AG10803 (cell line): Measurements from ENCODE around the gene SPATA16.

Source experiments
- DNase-seq: peaks from one replicate; pipeline ENCODE4 v3.0.0; 2010; ENCODE audit warnings: low read depth
- H3K4me3 ChIP-seq: 2 replicates; pipeline ENCODE4 v1.5.1; 2011; ENCODE audit warnings: mild to moderate bottlenecking, low read length, control low read depth
- TF ChIP-seq, protein P1 (sequence below): conservative IDR thresholded peaks from 2 replicates; pipeline ENCODE4 v1.5.1; 2011; ENCODE audit warnings: mild to moderate bottlenecking, low read length, control low read depth, inconsistent platforms

Gene SPATA16

DNA sequence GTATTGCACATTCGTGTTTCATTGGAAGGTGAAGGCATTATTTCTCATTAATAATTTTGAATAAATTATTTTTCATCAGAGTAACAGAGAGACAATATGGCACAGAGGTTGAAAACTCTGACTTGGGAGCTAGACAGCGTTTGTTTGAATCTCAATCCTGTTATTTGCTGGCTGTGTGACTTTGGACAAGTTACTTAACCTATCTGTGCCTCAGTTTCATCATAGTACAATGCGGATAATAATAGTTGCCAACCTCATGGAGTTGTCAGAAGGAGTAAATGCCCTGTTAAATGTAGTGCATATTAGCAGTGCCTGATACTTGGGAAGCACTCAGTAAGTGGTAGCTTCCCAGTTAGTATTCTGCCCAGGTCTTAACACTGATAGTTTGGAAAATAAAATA is 151.7 kb downstream of the SPATA16 start:
- no peak for DNase-seq
- TF ChIP-seq, protein P1, sequence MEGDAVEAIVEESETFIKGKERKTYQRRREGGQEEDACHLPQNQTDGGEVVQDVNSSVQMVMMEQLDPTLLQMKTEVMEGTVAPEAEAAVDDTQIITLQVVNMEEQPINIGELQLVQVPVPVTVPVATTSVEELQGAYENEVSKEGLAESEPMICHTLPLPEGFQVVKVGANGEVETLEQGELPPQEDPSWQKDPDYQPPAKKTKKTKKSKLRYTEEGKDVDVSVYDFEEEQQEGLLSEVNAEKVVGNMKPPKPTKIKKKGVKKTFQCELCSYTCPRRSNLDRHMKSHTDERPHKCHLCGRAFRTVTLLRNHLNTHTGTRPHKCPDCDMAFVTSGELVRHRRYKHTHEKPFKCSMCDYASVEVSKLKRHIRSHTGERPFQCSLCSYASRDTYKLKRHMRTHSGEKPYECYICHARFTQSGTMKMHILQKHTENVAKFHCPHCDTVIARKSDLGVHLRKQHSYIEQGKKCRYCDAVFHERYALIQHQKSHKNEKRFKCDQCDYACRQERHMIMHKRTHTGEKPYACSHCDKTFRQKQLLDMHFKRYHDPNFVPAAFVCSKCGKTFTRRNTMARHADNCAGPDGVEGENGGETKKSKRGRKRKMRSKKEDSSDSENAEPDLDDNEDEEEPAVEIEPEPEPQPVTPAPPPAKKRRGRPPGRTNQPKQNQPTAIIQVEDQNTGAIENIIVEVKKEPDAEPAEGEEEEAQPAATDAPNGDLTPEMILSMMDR, result no peak
- no peak overlapping the region for H3K4me3 ChIP-seq

DNA sequence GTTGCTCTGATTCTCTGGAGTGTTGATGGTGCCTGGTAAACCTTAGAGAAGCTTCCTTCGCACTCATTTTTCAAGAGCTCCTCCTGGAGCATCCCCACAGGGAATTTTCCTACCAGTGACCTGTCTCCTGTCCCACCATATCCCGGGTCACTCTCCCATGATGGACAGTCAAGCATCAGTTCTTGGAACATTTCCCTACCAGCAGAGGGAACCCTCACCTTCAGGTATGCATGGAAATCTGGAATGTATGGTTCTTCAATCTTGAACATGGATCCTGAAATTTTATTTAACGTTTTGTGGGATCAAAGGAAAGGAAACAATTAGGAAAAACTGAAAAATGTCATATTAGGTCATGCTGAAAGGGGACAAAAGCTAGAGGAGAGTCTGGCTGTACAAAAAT is 153.8 kb downstream of the SPATA16 start:
- no peak for DNase-seq
- TF ChIP-seq, protein P1, result no peak
- no peak overlapping the region for H3K4me3 ChIP-seq

DNA sequence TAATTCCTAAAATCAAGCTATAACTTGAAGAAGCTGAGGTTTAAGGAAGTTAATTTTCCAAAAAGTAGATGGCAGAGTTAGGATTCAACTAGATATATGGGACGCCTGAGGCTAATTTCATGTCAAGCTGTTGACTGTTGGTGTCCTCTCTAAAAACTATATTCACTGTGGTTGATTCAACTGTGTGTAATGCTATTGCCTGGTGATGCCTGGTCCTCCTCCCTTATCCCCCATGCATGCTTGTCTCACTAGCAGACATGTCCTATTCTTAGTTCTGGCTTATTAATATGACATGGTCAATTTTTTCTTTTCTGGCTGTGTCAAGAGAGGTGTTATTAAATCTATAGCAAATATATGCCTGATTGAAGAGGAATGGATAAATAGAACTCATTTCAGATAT is 156.1 kb downstream of the SPATA16 start:
- TF ChIP-seq, protein P1, result no peak
- no peak for DNase-seq
- no peak overlapping the region for H3K4me3 ChIP-seq

DNA sequence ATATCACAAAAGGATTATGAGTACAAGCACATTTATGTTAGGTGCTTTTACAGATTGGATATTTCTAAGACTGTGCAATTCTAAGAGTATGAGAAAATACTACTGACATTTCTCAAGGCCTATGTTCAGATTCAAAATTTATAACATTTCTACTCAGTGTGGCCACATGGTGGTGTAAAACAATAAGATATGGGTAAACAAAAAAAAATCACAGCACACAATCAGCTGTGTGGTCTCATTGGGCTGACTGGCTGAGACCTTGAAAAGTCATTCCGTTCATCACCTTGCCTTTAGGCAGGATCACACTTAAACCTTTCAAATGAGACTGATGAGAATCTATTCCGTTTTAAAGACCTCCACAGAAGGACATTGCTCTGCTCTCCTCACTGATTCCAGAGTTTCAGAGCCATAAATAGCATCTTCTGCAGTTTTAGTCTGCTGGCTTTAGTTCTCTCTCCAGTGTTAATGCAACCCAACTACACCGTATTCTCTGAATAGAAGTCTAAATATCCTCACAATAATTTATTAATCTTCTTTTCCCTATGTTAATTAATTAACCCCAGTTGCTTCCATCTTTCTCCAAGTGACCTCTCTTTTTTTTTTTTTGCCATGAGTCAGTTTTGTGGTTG is 158.2 kb downstream of the SPATA16 start:
- no peak overlapping the region for H3K4me3 ChIP-seq
- TF ChIP-seq, protein P1, result no peak
- DNase-seq, result no peak

DNA sequence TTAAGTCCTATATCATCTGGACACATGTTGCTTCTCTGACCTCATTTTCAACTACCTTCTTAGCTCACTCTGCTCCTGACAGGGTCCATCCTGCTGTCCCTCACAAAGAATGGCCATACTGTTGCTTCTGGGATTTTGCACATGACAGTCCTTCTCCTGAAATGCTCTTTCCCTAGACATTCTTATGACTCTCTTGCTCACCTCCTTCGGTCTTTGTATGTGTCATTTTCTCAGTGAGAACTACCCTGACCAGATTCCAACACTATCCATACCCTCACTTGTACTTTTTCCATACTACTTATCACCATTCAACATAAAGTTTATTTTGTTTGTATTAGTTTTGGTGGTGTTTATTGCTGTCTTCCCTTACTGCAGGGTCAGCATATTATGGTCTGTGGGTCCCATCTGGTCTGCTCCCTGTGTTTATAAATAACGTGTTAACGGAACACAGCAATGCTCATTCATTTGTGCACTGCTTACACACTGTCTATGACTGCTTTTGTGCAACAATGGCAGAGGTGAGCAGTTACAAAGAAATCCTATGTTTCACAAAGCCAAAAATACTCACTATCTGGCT is 159.5 kb downstream of the SPATA16 start:
- H3K4me3 ChIP-seq, result no peak overlapping the region
- TF ChIP-seq, protein P1, result no peak
- no peak for DNase-seq

DNA sequence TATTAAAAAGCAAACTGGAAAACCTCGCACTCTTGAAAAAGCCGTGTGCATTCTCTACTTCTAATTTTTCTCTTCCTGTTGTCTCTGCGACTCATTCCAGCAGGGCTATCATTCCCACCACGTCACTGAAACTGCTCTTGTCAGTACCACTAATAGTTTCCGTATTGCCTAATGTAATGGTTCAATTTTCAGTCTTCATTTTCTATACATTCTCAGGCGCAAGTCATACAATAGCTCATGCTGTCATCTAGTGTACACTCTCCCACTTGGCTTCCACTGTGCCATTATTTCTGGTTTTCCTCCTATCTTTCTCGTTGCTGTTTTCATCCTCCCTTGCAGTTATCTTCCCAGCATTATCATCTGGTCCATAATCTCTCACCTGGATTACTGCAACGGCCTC is 160.2 kb downstream of the SPATA16 start:
- no peak for DNase-seq
- TF ChIP-seq, protein P1, result no peak
- no peak overlapping the region for H3K4me3 ChIP-seq

DNA sequence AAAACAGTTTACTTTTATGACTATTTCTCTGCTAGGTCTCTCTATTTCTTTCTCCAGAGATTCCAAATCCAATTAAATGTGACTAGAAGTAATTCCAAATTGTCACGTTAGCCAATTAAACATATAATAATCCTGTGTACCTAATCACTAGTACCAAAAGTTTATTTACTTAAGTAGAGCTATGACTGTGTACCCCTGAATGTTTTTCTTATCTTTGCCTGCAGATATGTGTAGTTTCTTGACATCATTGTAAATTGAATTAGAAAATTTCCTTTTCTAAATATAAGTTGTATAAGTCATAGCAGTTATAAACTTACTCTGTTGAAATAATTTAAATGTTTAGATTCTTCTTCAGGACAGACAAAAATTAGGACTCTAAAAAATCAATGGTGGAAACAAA is 163.3 kb downstream of the SPATA16 start:
- no peak for DNase-seq
- TF ChIP-seq, protein P1, result no peak
- H3K4me3 ChIP-seq, result no peak overlapping the region
